Activated CD8-positive, alpha-beta memory T cell treated with anti-CD3 and anti-CD28 coated beads, Interleukin-2, amount 50 U/mL, for 48 hours (primary cell): ENCODE measurements around the gene MOB1B.
"Not testable (repeated sequence)": the region's sequence is repeated elsewhere in the genome, so short reads cannot be mapped to it uniquely, and the experiment has no call there.

Experiments
- DNase-seq: peaks from one replicate; pipeline ENCODE4 v3.0.0-alpha.2; 2020

Gene MOB1B

DNA sequence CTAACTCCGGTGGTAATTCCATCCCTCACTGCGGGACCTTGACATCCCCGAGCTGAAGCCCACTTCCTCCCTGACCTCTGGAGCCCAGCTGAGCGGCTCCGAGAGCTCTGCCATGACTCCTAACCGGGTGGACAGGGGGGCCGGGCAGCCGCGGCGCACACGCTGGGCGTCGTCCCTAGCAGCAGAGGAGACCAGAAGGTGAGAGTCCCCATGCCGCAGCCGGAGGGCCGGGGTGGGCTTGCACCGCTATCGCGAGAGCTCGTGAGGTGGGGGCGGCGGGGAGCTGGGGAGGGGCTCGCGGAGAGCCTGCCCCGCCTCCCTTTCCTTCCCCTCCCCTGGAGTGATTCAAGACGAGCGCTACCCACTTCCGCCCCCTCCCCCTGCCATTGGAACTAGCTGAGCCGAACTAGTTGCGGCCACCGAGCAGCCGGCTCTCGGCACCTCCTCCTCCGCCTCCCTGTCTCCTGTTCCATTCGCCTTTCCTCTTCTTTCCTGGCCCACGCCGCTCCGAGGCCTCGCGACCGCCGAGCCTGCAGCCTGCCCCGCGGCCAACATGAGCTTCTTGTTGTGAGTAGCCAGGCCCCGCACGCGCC, at the start of gene MOB1B:
TSS of gene MOB1B (plus strand) at position 386 of the 593 bp plus-strand sequence. CDS start at position 554, 168 bp downstream.
- peak; percentile 87 for DNase-seq

GRCh38 chr4:70855464-70855863, 46.7 kb upstream of the MOB1B start:
- DNase-seq = no peak

- no peak for DNase-seq
Measured at GRCh38 chr4:70858454-70858853, 43.7 kb upstream of the MOB1B start.

GRCh38 chr4:70859066-70859465, 43.1 kb upstream of the MOB1B start:
- DNase-seq = no peak

DNA sequence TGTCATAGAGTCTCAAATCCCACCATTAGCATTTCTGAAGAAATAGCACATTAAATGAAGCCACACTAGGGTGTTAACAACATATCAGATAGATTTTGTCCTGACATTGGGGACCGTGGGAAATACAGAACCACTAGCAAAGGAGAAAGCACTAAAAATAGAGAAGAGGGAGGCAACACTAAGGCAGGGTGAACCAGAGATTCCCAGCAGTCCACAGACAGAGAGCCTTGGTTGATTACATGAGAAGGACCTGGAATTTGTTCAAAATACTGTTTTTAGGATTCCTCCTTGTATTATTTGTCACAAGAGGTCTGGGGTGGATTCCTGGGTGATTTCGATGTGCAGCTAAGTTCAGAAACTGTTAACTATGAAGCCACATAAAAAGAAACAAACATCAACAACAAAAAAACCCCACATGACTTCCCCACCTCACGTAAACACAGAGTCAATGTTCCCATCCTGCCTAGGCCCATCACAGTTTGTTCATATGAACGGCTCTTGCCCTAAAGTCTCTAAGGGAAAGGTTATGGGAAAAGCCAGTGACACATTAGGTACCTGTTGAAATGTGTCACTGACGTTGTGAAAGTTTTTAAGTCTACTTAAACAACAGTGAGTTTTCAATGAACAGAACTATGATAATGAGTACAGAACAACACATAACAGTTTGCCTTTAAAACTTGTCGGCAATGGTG, 38.9 kb upstream of the MOB1B start:
- no peak for DNase-seq

DNA sequence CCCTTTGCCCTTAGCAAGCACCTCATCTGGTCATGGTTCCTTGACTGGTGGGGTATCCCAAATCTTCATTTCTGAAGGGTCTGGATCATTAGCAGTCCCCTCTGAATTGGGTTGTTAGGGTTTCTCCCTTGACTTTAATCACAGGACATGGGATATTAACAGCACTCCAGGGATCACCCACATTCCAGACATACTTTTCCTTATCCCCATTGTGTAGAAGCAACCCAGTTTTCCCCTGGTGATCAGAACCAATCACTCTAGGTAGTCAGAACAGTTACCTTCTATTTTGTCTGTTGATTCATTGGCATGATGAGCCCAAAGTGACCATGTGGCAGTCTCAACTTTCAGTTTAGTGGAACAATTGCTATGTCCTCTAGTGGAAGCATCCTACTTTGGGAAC, 33.4 kb upstream of the MOB1B start:
- no peak for DNase-seq

DNA sequence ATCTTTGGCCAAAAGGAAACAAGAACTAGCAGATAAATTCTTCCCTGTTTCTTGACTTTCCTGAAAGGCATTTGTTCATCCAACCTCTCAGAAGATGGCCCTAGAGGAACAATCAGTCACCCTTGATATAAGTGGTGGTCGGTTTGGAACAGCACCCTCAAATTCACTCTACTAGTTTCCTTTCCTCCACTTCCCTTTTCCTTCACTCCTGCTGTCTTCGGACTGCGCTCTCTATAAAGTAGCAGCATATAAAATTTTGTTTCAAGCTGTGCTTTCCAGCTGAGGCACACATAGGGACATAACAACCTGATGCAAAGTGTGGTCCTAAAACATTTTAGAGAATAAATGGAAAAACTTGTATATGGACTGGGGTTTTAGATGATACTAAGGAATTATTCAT, 29.0 kb upstream of the MOB1B start:
- no peak for DNase-seq

GRCh38 chr4:70874268-70875156, 27.7 kb upstream of the MOB1B start:
- no peak for DNase-seq

GRCh38 chr4:70877556-70877955, 24.6 kb upstream of the MOB1B start:
- DNase-seq = no peak

GRCh38 chr4:70880739-70881138, 21.4 kb upstream of the MOB1B start:
- no peak for DNase-seq

- DNase-seq = no peak
Measured at GRCh38 chr4:70885174-70885573, 17.0 kb upstream of the MOB1B start.

DNA sequence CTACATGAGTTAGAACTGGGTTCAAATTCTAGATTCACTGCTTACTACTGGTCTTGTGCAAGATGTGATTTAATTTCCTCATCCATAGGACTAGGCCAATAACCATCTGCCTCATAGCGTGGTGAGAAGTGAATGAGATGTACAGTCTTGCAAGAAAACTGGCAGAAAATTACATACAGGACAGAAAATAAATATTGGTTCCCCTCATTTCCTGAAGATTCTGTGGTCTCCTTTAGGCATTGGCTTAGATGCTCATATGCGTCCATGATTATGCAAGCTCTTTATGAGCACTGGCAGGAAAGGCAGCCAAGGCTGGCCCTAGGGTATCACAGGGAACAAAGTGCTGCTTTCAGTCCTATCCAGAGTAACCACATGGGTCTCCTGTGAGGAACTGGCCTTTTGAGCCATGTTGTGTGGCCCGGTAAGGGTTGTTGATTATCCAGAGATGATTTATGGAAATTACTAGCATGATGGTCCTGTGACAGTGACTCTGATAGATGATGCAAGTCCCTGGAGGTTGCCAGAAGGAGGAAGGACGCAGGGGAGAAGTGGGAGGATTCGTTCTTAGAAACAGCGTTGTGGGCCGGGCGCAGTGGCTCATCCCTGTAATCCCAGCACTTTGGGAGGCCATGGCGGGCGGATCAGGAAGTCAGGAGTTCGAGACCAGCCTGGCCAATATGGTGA, 9.9 kb upstream of the MOB1B start:
- DNase-seq = no peak

DNA sequence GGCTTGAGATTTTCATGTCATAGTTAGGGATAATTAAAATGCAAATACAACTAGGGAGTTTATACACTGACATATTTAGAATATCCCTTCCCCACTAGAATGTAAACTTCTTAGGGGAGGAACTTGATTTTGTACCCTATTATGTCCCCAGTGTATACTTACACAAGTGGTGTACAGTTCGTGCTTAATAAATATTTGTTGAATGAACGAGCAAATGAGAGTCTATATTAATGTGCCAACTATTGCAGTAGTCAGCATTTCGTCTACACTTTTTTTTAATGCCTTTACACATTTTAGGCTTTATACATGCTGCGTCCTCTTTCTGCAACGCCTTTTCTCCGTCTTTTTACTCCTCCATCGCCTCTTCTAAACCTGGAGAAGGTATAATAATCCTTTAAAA, 8.4 kb upstream of the MOB1B start:
- DNase-seq = no peak

DNA sequence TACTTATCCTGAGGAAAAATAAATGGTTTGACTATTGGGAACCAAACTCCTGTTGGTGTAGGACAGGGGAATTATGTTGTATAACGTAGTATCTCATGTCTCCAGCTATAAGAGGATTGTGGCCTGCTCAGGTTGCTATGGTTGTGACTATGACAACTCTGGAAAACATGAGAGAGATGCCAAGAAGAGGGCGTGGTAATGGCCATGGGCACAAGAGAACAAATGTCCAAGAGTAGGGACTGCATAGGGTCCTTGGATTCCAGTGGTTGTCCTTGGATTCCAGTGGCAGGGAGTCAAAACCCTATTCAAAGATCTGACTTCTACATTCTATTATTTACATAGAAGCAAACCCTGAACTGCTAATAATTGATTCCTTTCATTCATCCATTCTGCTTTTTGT, 6.8 kb upstream of the MOB1B start:
- DNase-seq = no peak

GRCh38 chr4:70895811-70896491, 6.2 kb upstream of the MOB1B start:
- no peak for DNase-seq

DNA sequence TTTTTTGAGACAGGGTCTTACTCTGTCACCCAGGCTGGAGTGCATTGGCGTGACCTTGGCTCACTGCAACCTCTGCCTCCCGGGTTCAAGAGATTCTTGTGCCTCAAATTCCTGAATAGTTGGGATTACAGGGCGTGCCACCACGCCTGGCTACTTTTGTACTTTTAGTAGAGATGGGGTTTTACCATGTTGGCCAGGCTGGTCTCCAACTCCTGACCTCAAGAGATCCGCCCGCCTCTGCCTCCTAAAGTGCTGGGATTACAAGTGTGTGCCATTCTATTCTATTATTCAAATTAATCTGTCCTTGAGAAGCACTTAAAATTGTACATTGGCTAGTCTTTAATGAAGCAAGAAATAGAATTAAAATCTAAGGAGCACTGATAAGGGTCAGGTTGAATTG, 3.6 kb upstream of the MOB1B start:
- not testable (repeated sequence) for DNase-seq

DNA sequence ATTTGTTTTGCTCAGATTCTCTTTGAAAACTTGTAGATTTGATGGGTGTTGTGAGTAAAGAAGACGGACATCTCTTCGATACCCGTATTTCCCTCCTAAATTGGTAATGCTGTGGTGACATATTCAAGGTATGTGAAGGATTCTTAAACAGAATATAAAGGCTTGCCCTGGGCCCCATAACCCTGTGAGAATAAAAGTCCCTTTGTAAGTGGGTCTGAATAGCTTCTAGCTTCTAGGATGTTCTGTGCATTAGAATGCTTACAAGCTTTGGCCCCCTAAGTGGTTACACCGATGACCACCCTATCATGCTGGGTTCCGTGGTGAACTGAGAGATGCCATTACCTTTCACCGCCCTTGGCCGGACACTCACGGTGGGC, 574 bp upstream of the MOB1B start:
- no peak for DNase-seq

DNA sequence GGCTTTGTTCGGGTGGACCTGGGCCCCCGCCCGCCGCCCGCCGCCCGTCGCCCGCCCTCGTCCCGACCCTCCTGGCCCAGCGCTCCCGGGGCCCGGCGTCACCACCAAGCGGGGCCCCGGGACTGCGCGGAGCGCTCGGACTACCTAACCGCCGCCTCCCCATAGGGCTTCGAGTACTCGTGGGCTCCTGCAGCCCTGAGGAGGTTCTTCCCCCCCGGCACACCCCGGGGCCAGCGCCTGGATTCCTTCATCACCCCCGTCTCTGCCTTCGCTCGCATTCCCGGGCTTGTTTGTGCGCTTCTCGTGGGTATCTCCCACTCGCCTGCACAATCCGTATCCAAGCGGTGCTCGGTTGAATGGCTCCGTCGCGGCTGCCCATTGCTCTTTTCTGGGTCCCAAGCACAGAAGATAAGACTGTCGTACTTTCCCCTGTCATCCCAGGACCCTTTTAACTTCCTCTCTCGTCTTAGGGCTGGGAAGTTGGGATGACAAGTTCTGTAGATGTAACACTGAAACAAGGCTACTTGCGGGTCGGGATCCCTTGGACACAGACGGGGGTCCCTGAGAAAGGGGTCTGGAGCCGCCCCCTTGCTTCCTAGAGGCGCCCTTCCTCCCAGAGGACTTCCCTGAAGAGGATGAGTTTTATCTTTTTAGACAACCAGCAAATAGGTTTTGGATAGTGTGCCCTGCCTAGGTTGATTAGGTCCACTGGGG, 565 bp downstream of the MOB1B start:
- DNase-seq = peak; percentile 64

GRCh38 chr4:70903291-70903603, 1.1 kb downstream of the MOB1B start:
- no peak for DNase-seq

GRCh38 chr4:70908993-70909556, 6.9 kb downstream of the MOB1B start:
- DNase-seq = no peak

DNA sequence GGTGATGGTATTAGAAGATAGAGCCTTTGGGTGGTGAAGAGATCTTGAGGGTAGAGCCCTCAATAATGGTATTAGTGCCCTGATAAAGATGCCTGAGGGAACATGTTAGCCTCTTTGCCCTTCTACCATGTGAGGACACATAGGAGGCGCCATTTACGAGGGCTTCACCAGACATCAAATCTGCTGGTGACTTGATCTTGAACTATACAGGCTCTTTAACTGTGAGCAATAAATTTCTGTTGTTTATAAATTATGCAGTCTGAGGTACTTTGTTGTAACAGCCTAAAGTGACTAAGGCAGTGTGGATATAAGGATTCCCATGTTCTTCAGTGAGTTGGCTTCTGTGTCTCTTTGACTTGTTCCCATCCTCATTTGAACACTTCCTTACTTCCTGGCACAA, 11.8 kb downstream of the MOB1B start:
- no peak for DNase-seq

DNA sequence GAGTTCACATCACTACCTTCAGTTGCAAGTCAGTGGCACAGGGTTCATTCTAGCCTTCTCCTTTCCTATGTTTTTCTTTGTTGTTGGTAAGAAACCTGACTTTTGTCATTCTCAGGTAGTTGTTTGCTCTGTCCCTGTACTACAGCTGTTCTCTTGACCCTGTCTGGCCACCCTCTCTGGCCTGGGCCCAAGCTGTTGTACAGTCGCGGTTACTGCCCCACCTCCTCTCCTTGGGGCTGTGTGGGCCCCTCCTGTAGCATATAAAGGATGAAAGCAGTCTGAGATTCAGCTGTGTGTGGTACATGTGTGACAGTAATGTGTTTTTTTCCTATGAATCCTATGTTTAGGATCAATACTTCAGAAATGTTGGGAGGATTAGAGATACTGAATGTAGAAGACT, 12.5 kb downstream of the MOB1B start:
- DNase-seq = no peak
